Stimulated activated CD8-positive, alpha-beta memory T cell treated with anti-CD3 and anti-CD28 coated beads, Interleukin-12 subunit alpha, Interleukin-12 subunit beta, amount 100 ng/mL, for 4 hours (primary cell): ENCODE measurements around the gene RAET1G.
"Not testable (repeated sequence)": the region's sequence is repeated elsewhere in the genome, so short reads cannot be mapped to it uniquely, and the experiment has no call there.

Experiments used
- DNase-seq: peaks from one replicate; pipeline ENCODE4 v3.0.0-alpha.2; 2020; ENCODE audit warnings: low read depth

The RAET1G gene

DNA sequence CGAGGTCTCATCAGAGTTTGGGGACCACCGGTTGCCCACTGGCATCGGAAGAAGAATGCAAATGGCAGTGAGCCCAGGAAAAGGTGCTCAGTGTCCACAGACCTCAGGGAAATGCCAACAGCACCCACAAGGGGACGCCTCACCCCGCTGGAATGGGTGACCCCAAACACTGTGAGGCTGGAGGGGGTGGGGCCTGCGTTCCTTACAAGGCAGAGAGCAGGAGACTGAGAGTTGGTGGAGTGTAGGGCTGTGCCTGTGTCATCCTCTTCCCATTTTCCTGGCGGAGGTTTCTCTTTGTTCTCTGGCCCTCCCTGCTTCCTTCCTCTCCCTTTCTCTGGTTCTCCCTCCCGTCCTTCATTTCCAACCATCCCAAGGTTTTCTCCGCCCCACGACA is 31.0 kb upstream of the RAET1G start:
- not testable (repeated sequence) for DNase-seq

DNA sequence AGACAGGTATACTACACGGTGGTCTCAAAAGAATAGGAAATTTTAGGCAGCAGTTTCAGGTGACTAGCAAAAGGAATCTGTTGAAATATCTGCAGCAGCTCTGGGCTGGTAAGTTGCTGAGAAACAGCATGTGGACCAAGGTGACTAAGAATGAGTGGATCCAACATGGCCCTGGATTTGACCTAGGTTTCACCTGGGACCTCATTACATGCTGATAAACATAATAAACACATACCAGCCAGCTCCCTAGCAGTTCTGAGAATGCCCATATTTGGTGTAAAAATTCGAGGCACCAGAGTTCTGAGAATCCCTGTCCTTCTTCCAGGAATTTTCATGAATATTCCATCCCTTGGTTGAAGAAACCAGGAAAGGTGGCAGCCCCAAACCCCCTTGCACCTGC is 30.5 kb upstream of the RAET1G start:
- not testable (repeated sequence) for DNase-seq

DNA sequence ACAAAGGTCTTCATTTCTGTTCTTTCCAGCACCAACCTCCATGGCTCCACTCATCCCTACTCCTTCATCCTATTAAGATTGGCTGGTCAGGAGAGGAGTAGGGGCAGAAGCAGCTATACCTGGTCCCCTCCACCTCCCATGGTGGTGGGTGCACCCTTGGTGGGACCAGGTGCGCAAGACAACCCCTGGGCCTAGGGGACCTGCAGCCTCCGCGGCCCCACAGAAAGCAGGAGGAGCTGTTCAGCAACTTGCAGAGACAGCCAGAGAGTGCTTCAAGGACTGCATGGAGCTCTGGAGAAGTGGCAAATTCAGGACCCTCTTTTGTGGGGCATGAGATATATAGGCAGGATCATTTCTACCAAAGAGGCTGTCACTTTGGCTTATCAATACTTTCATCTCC is 28.7 kb upstream of the RAET1G start:
- no peak for DNase-seq

DNA sequence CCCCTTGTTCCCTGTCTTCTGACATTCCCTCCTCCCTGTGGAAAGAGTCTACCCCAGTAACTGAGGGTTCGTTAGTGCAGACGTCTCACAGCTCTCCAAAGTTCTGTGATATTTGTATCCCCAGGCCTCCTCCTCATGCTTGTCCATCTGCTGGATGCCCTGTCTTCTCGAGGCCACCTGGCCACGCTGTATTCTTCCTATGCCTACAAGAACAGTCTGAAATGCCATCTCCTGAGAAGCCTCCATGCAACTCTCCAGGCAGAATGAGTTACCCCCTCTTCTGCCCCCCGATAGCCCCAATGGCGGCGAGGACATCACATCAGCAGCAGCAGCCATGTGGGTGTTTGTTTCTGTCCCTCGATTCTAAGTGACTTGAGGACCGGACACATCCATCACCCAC is 28.2 kb upstream of the RAET1G start:
- no peak for DNase-seq

DNA sequence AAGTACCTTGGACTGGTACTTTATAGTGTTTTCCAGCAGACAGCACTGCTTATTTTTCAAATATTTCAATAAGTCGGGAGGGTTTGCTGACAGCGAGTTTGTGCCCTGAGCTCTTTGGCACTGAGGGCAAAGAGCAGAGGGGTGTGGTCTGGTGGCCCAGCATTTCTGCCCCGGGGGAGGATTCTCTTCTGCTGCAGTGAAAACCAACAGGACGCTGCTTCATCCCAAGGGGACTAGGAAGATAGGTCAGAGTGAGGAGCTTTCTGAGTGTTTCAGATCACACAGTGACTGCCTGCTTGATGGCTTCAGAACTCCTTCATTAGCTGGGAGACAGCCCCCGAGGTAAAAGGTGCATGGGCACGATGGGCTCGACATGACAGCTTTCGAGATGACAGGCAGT is 27.5 kb upstream of the RAET1G start:
- DNase-seq = no peak

DNA sequence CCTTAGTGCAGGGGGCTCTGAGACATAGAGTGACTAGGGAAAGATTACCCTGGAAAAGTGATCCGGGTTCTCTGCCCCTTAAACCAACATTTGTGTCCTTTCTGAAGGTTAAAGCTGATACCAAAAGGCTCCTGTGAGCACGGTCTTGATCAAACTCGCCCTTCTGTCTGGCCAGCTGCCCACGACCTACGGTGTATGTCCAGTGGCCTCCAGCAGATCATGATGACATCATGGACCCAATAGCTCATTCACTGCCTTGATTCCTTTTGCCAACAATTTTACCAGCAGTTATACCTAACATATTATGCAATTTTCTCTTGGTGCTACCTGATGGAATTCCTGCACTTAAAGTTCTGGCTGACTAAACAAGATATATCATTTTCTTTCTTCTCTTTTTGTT is 25.7 kb upstream of the RAET1G start:
- no peak for DNase-seq

DNA sequence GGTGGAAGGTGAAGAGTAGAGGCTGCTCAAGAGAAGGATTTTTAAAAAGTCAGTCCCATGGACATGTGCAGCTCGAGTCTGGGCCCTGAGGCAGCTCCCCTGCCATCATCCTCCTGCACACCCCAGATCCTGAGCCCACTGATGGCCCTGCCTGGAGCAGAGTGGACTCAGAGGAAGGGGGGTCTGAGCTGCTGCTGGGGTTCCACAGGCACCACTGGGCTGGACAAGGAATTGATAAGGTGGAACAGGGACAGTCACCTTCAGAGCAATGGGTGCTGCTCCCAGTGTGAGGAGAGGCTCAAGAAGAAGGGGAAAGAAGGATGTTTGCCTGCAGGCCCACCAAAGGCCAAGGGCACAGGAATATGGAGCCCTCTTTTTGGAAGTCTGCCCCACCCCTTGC is 25.1 kb upstream of the RAET1G start:
- DNase-seq = no peak

- not testable (repeated sequence) for DNase-seq
Measured at GRCh38 chr6:149947533-149947932, 24.6 kb upstream of the RAET1G start.

DNA sequence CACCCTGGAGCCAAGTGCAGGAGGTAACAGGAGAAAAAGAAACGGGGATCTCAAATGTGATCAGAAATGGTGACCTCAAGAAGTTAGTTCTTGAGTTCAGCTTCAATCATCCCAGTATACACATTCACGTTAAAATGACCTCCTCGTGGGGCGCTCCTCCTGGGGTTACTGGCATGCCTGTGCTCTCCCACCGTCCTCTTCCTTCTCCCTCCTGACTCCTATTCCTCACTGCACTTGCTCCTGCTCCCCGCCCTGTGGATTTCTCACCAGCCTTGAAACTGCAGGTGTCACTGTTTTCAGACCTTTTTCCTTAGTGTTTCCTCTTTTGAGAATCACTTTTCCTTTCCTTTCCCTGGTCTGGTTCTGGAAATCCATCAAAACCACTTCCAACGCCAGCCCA is 23.7 kb upstream of the RAET1G start:
- DNase-seq = not testable (repeated sequence)

DNA sequence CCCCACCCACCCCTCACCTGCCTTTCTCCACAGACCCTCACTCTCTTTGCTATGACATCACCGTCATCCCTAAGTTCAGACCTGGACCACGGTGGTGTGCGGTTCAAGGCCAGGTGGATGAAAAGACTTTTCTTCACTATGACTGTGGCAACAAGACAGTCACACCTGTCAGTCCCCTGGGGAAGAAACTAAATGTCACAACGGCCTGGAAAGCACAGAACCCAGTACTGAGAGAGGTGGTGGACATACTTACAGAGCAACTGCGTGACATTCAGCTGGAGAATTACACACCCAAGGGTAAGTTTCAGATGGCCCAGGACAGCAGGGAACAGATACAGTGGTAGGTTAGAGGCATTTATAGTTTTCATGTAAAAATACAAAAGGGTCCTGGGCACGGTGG is 22.4 kb upstream of the RAET1G start:
- DNase-seq = not testable (repeated sequence)

GRCh38 chr6:149943321-149943720 is 20.4 kb upstream of the RAET1G start:
- not testable (repeated sequence) for DNase-seq

- DNase-seq = no peak
Measured at GRCh38 chr6:149942461-149942829, 19.5 kb upstream of the RAET1G start.

DNA sequence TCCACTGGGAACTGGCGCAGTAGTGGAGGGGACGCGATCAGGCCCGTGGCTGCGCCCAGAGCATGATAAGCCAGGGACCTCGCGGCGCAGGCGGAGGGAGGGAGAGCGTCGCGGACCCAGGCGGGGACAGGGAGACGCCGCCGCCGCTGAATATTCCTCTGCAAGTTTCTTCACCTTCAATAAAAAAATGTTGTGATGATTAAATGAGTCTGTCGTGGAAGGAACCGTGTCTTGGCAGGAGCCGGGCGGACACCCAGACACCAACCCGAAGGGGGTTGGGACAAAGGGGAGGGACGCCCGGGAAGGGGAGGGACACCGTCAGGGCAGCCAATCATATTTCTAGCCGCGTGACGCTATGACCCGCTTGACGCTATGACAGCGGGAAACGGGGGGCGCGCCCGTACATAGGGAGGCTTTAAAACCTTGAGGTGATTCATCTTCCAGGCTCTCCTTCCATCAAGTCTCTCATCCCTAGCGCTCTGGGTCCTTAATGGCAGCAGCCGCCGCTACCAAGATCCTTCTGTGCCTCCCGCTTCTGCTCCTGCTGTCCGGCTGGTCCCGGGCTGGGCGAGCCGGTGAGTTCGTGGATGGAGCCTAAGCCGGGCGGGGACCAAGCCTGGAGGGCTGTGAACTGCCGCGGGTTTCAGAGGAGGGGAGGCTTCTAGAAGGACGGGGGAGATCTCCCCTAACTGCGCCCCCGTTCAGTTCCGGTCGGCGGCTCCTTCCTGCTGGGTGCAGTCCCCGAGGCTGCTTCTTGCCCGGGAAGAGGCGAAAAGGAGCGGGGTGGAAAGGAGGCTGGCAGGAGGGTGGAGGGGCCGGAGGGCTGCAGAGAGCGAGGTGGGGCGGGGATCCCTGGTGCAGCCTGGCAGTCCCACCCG is 18.9 kb upstream of the RAET1G start, which contains the start of gene ULBP2:
TSS of gene ULBP2 (plus strand) at position 432 of the 878 bp plus-strand sequence. CDS start at position 491, 59 bp downstream.
- peak; percentile 84 for DNase-seq

DNA sequence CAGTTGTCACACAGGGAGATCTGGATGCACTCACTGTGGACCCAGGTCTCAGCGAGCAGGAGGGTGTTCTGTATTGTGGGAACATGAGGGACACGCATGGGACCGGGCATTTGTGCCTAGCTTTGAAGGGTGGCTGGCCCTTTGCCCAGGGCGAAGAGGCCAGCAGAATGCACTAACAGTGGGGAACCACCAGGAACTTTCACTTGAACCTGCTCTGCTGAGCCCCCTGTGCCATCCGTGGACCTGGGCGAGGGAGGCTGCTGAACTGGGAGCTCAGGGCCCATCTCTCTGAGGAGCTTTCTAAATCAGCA is 17.7 kb upstream of the RAET1G start:
- no peak for DNase-seq

DNA sequence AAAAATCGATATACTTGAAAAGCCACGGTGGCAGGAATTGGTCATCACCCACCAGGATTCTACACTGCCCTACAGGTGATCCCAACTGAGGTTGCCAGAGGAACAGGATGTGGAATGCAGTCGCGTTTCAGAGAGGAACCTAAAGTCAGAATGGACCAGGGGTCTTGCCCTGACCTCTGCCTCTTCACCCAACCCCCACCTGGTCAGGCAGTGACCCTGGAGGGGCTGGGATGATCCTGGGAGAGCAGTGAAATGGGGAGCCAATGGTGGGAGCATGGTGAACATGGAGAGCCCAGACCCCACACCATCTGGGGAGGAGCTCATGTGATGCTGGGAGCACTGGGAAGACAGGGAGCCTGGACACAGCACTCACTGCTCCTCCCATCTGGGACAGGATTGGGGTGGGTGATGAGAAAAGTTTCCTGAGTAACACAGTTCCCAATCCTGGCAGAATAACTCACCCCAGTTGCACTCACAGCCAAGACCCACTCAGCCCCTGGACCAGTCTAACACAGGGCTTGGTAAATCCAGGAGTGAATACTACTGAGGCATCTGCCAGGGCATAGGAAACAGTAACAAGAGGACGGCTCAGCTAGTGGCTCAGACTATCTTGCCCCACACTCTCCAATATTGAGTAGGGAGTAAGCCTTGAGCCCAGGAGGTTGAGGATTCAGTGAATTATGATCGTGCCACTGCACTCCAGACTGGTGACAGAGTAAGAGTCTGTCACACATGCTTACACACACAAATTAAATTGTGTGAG is 17.2 kb upstream of the RAET1G start:
- DNase-seq = no peak

DNA sequence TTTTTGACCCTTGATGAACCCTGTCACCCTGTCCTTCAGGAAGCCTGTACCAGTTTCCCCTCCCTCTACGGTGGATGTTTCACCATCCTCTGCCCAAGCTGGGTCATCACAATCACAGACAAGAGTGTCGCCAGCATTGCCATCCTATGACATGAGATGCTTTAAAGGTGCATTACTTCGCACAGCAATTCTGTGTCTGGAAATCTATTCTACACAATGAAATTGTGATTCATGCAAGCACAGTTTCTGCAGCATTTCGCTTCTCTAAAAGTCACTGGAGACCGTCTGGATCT is 16.4 kb upstream of the RAET1G start:
- DNase-seq = no peak

DNA sequence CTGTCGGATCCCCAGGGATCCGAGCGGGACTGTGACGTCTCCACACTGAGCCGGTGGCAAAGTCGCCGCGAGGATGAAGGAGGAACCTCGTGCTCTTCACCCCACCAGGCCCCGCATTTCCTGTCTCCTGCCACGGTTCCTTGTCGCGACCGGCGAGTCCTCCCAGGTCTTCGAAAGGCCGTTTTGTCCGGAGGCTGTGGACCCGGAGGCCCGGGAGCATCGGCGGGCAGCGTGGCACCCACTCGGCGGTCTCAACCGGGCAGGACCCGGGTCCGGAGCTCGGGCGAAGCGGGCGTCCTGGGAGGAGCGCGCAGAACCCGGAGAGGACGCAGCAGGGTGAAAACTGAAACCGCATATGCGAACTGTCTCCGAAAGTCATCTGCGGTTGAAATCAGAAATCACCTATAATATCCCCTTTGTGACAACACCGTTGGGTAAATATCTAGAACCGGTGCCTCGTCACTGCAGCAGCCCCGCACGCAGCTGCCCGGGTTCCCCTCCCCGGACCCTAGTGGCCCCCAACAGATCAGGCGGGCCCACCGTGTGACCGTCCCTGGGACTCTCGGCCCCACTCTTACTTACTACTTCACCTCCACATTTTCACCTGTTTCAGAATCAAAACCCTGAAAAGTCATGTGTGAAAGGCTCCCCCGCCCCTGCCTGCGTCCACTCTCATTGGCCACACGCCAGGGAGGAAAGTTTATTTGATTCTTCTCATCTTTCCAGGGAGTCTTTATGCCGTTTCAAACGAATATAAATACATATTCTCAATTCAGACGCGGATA is 15.8 kb upstream of the RAET1G start:
- peak; percentile 19 for DNase-seq

DNA sequence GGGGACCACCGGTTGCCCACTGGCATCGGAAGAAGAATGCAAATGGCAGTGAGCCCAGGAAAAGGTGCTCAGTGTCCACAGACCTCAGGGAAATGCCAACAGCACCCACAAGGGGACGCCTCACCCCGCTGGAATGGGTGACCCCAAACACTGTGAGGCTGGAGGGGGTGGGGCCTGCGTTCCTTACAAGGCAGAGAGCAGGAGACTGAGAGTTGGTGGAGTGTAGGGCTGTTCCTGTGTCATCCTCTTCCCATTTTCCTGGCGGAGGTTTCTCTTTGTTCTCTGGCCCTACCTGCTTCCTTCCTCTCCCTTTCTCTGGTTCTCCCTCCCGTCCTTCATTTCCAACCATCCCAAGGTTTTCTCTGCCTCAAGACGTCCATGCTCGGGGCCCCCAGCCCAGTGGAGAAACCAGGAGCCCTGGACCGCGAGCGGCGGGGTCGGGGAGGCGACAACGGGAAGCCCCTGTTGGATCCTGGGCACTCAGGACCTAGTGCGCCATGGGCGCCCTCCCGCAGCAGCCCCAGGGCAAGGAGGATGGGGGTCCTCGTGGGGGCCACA is 15.2 kb upstream of the RAET1G start:
- DNase-seq = not testable (repeated sequence)

DNA sequence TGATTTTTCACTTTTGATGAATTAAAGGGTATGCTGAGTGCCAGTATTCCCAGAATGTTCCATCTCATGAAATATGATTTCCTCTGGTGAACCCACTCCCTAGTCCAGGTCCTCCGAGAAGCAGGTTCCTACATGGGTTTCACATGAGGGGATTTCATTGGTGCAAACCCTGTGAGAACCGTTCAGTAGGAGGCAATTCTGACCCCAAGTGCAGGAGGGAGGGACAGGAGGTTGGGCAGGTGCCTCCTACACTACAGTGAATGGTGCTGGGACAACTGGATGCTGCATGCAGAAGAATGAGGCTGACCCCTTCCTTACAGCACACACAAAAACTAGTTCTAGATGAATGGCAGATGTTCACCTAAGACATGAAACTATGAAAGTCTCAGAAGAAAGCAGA is 13.8 kb upstream of the RAET1G start:
- no peak for DNase-seq

DNA sequence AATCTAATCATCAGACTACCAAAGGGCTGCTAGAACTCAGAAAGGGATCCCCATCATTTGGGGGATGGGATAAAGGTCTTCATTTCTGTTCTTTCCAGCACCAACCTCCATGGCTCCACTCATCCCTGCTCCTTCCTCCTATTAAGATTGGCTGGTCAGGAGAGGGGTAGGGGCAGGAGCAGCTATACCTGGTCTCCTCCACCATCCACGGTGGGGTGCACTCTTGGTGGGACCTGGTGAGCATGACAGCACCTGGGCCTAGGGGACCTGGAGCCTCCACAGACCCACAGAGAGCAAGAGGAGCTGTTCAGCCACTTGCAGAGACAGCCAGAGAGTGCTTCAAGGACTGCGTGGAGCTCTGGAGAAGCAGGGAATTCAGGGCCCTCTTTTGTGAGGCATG is 12.7 kb upstream of the RAET1G start:
- no peak for DNase-seq

GRCh38 chr6:149935246-149935645 is 12.3 kb upstream of the RAET1G start:
- DNase-seq = no peak
